ENCODE data around the gene LDB3.

LDB3 gene

GRCh38 chr10:86685893-86686632 lies 17.8 kb downstream of the LDB3 start:
- DNase-seq (ENCODE audit: low spot score), result no peak

- DNase-seq (ENCODE audit: low spot score), result no peak
These were observed 18.7 kb downstream of the LDB3 start for GRCh38 chr10:86686972-86687371.

- DNase-seq (ENCODE audit: low spot score), result peak; percentile 82
These were observed 19.4 kb downstream of the LDB3 start for GRCh38 chr10:86687750-86688149.

- peak; percentile 88 for DNase-seq (ENCODE audit: low spot score)
These were observed 20.1 kb downstream of the LDB3 start for GRCh38 chr10:86688398-86688921.

- DNase-seq (ENCODE audit: low spot score), result no peak
These were observed 20.8 kb downstream of the LDB3 start for GRCh38 chr10:86689146-86689545.

GRCh38 chr10:86690231-86690630 lies 21.9 kb downstream of the LDB3 start:
- no peak for DNase-seq (ENCODE audit: low spot score)

GRCh38 chr10:86690657-86691084 lies 22.4 kb downstream of the LDB3 start:
- DNase-seq (ENCODE audit: low spot score), result no peak

GRCh38 chr10:86691333-86692022 lies 23.2 kb downstream of the LDB3 start:
- DNase-seq (ENCODE audit: low spot score), result no peak

GRCh38 chr10:86692023-86692514 lies 23.8 kb downstream of the LDB3 start:
- no peak for DNase-seq (ENCODE audit: low spot score)

- DNase-seq (ENCODE audit: low spot score), result no peak
These were observed 24.4 kb downstream of the LDB3 start for GRCh38 chr10:86692664-86693063.

GRCh38 chr10:86693275-86693674 lies 25.0 kb downstream of the LDB3 start:
- DNase-seq (ENCODE audit: low spot score), result no peak

- peak; percentile 88 for DNase-seq (ENCODE audit: low spot score)
These were observed 25.5 kb downstream of the LDB3 start for GRCh38 chr10:86693721-86694369.

GRCh38 chr10:86698207-86698940 lies 30.1 kb downstream of the LDB3 start:
- DNase-seq (ENCODE audit: low spot score), result no peak

- no peak for DNase-seq (ENCODE audit: low spot score)
These were observed 30.8 kb downstream of the LDB3 start for GRCh38 chr10:86699125-86699524.

GRCh38 chr10:86699541-86699940 lies 31.2 kb downstream of the LDB3 start:
- DNase-seq (ENCODE audit: low spot score), result no peak

- DNase-seq (ENCODE audit: low spot score), result no peak
These were observed 31.9 kb downstream of the LDB3 start for GRCh38 chr10:86699991-86700840.

- no peak for DNase-seq (ENCODE audit: low spot score)
These were observed 32.7 kb downstream of the LDB3 start for GRCh38 chr10:86700851-86701617.

GRCh38 chr10:86703176-86703575 lies 34.9 kb downstream of the LDB3 start:
- DNase-seq (ENCODE audit: low spot score), result no peak

- DNase-seq (ENCODE audit: low spot score), result no peak
These were observed 36.8 kb downstream of the LDB3 start for GRCh38 chr10:86705139-86705538.

GRCh38 chr10:86705905-86706304 lies 37.6 kb downstream of the LDB3 start:
- no peak for DNase-seq (ENCODE audit: low spot score)

Measured in GM03348 (cell line).